NCI-H1930 (cell line): ENCODE measurements around the gene EFCAB6.

Source experiments
- DNase-seq, 2 experiments: peaks; one replicate each; lab custom pipeline; 2025; lab: John Stamatoyannopoulos, UW

Gene EFCAB6

DNA sequence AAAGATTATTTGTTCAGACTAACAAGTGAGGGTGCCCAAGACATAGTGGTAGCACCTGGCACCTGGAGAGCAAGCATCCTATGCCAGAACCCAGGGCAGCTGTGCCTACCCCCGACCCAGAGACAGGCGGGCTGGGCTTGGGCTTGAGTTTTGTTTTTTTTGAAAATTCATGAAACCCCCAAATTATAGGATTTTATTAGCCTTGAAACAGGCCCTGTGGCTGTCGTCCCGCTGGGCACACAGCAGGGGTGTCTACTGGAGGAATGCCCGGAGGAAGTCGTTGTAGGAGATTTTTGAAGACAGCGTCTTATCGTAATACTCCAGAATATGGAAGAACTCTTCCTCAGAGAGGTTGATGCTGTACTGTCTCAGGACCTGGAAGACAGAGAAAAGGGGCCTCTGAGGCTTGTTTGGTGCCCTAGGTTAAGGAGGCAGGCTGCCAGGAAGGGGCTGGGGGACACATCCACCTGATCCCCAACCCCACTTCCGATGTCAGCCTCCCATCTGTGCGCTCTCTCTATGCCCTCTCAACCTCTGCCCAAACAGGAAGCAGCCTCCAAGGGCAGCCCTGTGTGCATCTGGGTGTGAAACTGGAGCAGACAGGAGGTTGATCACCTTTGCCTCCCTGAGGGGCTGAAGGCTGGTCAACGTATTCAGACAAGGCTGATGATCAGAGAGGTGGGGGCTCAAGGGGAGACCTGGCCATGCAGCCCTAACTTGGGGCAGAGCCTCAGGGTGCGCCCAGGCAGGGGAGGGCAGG is 283.3 kb downstream of the EFCAB6 start:
- no peak for DNase-seq

DNA sequence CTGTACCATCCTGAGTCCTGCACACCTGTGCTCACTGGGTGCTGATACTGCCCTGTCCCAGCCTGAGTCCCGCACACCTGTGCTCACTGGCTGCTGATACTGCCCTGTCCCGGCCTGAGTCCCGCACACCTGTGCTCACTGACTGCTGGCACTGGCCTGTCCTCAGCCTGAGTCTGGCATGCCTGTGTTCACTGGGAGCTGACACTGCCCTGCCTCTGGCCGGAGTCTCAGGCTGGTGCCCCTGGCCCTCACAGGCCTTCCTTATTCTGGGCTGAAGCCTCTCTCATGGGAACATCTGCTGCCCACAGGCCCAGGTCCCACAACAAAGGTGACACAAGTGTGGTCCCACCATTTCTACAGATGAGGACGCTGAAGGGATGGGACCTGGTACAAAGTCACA is 285.2 kb downstream of the EFCAB6 start:
- DNase-seq: no peak

DNA sequence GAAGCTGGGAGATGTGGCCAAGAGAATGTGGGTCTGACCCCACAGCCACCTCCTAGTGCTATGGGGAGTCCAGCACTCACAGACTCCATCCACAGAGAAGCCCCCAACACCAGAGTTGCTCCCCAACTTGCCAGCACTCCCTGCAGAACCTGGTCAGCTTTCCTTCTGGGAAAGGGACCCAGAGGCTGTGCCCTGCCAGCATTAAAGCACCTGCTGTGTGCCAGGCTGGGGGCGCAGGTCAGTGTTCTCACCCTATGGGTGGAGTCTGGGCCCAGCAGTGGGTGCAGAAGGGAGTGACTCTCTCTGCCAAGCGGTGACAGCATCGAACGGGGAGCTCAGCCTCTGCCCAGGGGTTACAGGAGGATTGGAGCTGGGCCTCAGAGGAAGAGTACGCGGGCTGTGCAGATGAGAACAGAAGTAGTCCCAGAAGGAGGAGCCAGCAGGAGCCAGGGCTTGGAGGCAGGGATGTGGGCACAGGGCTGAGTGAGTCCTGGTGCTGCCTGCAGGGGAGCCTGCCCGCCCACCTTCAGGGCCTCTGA is 285.9 kb downstream of the EFCAB6 start:
- DNase-seq: no peak

DNA sequence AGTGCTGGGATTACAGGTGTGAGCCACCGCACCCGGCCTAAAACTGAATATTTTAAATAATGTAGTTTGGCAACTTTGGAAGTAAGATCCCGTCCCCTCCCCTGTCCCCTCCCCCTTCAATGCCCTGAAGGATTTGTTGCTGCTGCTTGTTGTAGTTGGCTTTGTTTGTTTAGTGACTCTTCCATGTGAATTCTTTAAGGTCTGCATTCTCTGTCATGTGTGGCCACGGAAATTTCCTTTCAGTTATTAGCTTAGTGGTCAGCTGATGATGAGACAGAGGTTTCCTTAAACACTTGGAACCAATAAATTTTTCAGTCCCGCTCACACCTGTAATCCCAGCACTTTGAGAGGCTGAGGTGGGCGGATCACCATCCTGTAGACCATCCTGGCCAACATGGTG is 290.4 kb downstream of the EFCAB6 start:
- no peak for DNase-seq

- no peak for DNase-seq
These were observed 291.5 kb downstream of the EFCAB6 start for GRCh38 chr22:43520632-43521039.

DNA sequence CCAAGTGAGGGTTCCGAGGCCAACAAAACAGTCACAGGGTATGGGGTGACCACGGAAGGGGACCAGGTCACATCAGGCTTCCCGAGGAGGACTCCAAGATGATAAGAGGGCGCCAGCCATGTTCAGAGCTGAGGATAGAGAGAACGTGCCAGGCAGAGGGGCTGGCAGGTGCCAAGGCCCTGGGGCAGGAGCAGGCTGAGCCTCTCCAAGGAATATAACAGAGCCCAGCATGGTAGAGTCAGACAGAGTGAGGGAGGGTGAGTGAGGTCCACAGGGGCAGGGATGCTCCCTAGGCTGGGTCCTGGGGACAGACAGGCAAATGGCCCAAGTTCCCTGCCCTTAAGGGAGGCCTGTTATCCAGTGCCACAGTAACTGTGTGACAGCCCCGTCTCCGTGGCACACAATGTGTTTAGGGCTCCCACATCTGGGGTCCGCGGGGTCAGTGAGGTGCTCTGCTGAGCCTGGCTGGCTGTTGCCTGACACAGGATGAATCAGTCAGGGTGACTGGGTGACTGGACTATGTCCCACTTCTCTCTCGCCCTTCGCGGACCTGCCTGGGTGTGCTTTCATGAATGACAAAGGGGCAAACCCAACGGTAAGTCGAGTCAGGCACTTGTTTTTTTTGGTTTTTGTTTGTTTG is 295.0 kb downstream of the EFCAB6 start:
- DNase-seq: no peak

- DNase-seq: no peak
These were observed 295.7 kb downstream of the EFCAB6 start for GRCh38 chr22:43516386-43516785.

- DNase-seq: no peak
These were observed 296.2 kb downstream of the EFCAB6 start for GRCh38 chr22:43515902-43516301.

DNA sequence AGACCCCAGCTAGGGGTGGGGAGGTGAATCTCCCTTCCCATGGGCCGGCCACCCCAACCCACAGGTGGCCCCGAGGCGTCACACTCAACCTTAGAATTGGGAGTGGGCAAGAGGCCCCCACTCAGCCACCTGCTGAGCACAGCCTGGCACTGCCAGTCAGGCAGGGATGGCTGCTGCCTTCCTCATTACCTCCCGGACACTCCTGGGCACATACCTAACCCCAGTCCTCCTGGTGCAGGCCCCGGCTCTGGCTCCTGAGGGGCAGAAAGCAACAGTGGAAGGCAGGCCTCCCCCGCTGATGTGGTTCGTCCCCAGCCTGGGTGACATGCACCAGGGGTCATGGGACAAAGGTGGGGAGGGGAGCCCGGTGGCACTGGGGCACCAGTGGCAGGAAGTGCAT is 296.7 kb downstream of the EFCAB6 start:
- no peak for DNase-seq

DNA sequence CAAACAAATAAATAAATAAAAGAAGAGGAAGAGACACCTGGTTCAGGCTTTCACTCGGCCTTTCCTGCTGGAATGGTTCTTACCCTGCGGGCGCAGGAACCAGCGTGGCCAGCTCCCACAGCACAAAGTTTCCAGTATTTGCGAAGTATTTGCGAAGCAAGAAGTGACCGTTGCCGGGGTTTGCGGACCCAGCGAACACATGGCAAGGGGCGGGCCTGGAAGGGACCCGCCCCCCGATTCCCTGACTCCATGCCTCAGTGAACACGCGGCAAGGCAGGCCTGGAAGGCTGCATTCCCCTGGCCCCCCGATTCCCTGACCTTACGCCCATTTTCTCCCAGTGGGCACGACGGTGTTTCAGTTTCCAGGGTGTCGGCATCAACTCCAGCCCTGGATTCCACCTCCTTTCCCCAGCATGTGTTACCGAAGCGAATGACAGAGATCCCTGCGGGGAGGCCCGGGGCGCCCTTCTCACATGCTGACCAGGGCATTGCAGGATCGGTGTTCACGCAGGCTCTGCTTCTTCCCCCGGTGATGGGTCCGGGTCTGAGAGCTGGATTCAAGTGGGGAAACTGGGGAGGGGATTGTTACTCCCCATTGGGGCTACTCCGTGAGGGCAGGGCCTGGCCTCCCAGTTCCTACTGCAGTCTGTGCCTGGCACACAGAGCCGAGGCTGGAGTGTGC is 297.5 kb downstream of the EFCAB6 start:
- no peak for DNase-seq

DNA sequence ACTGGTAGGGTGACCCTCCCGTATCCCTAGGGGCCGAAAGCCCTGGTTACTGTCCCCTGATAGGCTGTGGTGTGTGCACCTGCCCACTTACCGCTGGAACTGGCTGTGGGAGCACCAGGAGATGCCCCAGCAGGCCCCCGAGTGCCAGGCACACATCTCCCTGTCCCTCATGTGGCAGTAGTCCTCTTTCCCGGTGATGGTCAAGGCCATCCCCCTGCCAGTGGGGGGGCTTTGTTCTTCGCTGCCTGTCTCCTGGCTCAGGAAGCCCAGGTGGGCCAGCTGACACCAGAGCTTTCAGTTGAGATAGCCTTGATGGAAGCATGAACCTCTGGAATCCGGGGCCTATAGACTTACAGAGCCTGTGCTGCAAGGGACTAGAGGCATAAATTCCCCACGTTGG is 299.8 kb downstream of the EFCAB6 start:
- no peak for DNase-seq

GRCh38 chr22:43511276-43511910 is 300.7 kb downstream of the EFCAB6 start:
- no peak for DNase-seq

GRCh38 chr22:43510281-43511070 is 301.6 kb downstream of the EFCAB6 start:
- no peak for DNase-seq

- no peak for DNase-seq
These were observed 302.8 kb downstream of the EFCAB6 start for GRCh38 chr22:43509337-43509736.

DNA sequence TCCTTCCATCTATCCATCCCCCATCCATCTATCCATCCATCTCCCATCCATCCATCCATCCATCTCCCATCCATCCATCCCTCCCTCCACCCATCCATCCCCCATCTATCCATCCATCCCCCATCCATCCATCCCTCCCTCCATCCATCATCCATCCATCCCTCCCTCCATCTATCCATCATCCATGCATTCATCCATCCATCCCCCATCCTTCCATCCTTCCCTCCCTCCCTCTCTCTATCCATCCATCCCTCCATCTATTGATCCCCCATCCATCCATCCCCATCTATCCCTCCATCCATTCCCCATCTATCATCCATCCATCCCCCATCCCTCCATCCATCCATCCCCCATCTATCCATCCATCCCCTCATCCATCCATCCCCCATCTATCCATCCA is 303.6 kb downstream of the EFCAB6 start:
- DNase-seq: no peak

- no peak for DNase-seq
These were observed 304.9 kb downstream of the EFCAB6 start for GRCh38 chr22:43507235-43507634.

- DNase-seq: no peak
These were observed 305.6 kb downstream of the EFCAB6 start for GRCh38 chr22:43506487-43506886.

- no peak for DNase-seq
These were observed 306.2 kb downstream of the EFCAB6 start for GRCh38 chr22:43505896-43506295.

GRCh38 chr22:43505423-43505822 is 306.7 kb downstream of the EFCAB6 start:
- no peak for DNase-seq

- DNase-seq: no peak
These were observed 307.3 kb downstream of the EFCAB6 start for GRCh38 chr22:43504666-43505261.

DNA sequence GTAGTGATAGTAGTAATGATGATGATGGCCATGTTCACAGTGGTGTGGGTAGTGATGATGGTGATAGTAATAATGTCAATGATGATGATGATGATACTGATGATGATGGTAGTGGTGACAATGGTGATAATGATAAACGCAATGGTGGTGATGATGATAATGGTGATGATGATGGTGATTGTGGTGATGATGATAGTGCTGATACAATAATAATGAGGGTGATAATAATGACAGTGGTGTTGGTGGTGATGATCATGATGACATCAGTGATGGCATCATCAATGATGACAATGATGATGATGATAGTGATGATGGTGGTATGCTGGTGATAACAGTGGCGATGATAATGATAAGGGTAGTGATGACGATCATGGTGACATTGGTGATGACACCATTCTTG is 308.0 kb downstream of the EFCAB6 start:
- no peak for DNase-seq
